ENCODE data around the gene FRMD4A.

- TF ChIP-seq TAF1 (IDR thresholded peaks at IDR 0.05; ENCODE audit: low read depth) (no peak), RAD21 (IDR thresholded peaks at IDR 0.05; ENCODE audit: low read depth) (no peak), YY1 (IDR thresholded peaks at IDR 0.05; ENCODE audit: low read depth) (no peak), REST (IDR thresholded peaks at IDR 0.05; ENCODE audit: low read depth) (no peak), EP300 (IDR thresholded peaks at IDR 0.05; ENCODE audit: borderline replicate concordance) (no peak), FOXM1 (IDR thresholded peaks at IDR 0.05; ENCODE audit: borderline replicate concordance, low read depth) (no peak), EGR1 (IDR thresholded peaks at IDR 0.05) (no peak), TEAD4 (IDR thresholded peaks at IDR 0.05) (no peak), ZBTB7A (IDR thresholded peaks at IDR 0.05; ENCODE audit: low read depth) (no peak), CREB1 (IDR thresholded peaks at IDR 0.05; ENCODE audit: low read depth) (no peak), TCF12 (IDR thresholded peaks at IDR 0.05; ENCODE audit: low read depth) (no peak)
These were observed 702.1 kb downstream of the FRMD4A start for GRCh38 chr10:13628661-13629060.

Data from Ishikawa (cell line).